ENCODE results near the gene CAST.
"Not testable (repeated sequence)": the region's sequence is repeated elsewhere in the genome, so short reads cannot be mapped to it uniquely, and the experiment has no call there.

Gene CAST

DNA sequence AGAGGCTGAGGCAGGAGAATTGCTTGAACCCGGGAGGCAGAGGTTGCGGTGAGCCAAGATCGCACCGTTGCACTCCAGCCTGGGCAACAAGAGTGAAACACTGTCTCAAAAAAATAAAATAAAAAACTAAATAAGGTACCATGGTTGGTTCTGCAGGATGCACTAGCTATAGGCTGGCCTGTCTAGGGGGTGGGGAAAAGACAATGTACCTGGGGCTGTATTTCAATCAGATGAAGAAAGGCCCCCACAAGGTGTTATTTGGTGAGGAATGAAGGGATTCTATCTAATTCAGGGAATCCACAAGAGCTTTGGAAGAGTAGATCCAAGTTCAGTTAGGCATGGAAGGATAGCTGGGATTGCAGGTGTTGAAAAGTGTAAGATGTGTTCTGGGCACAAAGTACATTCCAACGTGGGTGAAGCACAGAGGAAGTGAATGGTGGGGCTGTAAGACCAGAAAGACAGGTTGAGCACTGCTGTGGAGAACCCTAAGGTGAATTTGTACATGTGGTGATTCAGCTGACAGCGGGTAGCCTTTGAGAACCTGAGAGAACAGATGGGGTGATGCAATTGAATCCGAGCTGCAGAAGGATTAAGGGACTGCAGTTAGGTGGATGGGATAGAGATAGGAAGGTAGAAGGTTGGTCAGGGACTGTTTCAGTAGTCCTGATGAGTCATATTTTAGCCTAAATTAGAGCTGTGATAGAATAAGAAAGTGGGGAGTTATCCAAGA lies 71.8 kb downstream of the CAST start:
- DNase-seq (ENCODE audit: low read depth, low spot score): no peak
- H3K4me3 ChIP-seq (ENCODE audit: low read length): no peak overlapping the region

DNA sequence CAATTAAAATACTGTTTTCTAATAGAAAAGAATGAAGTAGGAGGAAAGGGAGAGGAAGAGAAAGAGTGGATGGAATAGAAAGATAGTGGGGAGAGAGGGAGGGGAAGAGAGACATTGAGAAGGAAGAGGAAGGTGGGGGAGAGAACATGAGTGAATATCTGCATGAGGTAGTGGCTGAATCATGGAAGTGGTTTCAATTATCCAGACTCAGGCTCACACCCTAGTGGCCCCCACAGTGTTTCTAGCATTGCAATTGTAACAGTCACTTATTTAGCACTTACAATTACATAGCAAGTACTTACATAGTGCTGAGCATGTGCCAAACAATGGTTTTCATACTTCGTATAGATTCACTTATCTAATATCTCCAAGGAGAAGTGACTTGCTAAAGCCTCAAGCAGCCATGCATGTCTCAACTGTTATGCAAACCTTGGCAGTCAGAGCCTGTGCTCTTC lies 72.7 kb downstream of the CAST start:
- H3K4me3 ChIP-seq (ENCODE audit: low read length): no peak overlapping the region
- no peak for DNase-seq (ENCODE audit: low read depth, low spot score)

DNA sequence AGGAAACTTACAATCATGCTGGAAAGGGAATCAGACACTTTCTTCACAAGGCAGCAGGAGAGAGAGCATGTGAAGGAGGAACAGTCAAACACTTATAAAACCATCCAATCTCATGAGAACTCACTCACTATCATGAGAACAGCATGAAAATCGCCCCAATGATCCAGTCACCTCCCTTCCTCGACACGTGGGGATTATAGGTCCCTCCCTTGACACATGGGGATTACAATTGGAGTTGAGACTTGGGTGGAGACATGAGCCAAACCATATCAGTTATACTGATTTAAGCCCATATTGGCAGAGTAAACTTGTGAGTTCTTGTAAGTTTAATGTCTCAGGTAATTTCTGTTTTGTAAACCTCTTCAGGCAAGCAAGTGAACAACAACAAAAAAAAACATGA lies 74.8 kb downstream of the CAST start:
- H3K4me3 ChIP-seq (ENCODE audit: low read length): no peak overlapping the region
- no peak for DNase-seq (ENCODE audit: low read depth, low spot score)

DNA sequence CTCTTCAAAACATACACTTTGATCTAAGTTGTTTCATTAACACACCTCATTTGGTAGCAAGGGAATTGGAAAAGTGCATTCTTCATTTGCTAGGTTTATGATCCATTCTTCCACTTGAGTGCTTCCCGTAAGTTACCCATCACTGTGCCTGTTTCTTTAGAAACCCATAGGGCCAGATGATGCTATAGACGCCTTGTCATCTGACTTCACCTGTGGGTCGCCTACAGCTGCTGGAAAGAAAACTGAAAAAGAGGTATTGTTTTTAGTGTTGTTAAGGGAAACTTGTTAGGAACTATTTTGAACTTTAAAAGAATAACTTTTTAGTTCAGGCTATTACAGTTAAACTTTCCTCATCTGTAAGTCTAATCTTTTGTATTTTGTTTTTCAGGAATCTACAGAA lies 78.9 kb downstream of the CAST start:
- no peak overlapping the region for H3K4me3 ChIP-seq (ENCODE audit: low read length)
- DNase-seq (ENCODE audit: low read depth, low spot score): no peak

DNA sequence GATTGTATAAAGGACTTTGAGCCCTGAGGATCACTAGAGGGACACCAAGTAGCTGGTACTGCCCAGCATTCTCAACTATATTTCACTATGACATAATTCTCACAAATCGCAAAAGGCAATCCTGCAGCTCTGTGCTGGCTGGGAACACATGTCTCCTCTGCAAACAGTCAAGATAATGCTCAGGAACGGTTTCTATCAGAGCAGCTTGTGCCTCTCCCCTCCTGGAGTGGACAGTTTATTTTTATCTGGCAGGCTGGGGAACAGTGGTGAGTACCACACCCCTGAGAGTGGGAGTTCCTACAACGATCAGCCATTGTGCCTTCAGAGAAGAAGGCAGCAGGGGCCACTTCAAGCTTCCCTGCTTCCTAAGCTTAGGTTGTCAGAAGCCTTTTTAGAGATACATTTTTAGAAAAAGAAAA lies 79.7 kb downstream of the CAST start:
- H3K4me3 ChIP-seq (ENCODE audit: low read length): no peak overlapping the region
- DNase-seq (ENCODE audit: low read depth, low spot score): no peak

DNA sequence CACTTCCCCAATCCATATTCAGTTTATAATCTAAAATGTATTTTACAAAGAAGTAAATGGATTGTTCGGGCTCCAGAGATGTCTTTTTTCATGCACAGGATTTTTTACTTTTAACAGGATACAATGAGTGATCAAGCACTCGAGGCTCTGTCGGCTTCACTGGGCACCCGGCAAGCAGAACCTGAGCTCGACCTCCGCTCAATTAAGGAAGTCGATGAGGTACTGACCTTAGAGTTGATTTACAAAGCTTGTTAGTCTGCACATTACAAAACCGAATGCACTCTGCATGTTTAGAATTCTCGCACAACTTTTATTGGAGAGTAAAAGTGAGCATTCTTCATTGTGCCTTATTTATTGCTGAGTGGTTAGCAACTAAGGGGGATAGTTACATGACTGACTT lies 80.4 kb downstream of the CAST start:
- no peak for DNase-seq (ENCODE audit: low read depth, low spot score)
- no peak overlapping the region for H3K4me3 ChIP-seq (ENCODE audit: low read length)

DNA sequence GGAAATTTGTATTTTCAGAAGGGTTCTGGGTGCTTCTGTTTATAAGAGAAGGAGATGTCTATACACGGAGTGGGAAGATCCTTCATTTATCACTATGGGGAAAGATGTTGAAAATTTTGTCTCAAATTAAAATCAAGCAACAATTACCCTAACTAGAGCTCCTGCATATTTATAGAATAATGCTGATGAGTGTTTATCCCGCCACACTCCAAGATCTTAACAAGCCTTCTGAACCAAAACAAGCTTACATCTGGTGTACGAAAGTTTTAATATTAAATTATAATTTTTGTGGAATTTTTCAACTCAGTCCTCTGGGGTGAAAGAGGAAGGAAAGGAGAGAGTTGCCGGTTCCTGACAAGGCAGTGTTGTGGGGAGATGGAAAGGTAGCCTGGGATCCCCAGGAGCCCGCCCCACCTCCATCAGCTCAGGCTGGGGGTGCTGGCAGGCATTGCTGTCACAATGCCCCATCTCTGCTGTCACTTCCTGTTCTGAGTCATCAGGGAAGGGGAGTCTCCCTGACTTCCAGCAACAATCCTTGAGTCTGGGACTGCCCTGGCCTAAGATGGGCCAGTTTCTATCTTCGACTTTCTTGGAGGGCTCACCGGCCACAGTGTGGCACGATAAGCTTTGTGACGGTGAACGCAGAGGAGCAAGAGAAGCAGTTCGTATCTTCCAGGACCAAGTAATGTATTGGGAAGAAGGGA lies 81.0 kb downstream of the CAST start:
- DNase-seq (ENCODE audit: low read depth, low spot score): no peak
- H3K4me3 ChIP-seq (ENCODE audit: low read length): no peak overlapping the region

DNA sequence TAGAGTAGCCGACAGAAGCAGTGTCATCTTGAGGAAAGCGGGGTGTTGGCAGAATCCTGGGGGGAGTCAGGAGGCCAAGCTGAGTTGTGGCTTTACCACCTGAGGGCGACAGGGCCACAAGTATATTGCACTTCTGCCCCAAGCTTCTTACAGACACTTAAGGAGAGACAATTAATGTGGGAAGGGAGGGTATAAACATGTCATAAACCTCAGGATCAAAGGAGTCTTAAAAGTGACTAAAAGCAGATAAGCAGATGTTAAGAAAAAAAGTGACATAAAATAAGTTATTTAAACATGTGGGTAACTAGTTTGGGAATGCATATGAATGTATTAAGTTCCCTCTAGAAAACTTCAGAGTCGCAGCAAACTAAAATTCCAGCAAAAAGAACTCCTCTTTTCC lies 81.6 kb downstream of the CAST start:
- DNase-seq (ENCODE audit: low read depth, low spot score): no peak
- no peak overlapping the region for H3K4me3 ChIP-seq (ENCODE audit: low read length)

DNA sequence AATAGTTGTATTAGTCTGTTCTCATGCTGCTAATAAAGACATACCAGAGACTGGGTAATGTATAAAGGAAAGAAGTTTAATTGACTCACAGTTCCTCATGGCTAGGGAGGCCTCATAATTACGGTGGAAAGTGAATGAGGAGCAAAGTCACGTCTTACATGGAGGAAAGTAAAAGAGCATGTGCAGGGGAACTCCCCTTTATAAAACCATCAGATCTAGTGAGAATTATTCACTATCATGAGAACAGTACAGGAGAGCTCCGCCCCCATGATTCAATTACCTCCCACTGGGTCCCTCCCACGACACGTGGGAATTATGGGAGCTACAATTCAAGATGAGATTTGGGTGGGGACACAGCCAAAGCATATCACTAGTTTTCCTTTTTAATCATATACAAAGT lies 82.0 kb downstream of the CAST start:
- not testable (repeated sequence) for H3K4me3 ChIP-seq (ENCODE audit: low read length); DNase-seq (ENCODE audit: low read depth, low spot score)

DNA sequence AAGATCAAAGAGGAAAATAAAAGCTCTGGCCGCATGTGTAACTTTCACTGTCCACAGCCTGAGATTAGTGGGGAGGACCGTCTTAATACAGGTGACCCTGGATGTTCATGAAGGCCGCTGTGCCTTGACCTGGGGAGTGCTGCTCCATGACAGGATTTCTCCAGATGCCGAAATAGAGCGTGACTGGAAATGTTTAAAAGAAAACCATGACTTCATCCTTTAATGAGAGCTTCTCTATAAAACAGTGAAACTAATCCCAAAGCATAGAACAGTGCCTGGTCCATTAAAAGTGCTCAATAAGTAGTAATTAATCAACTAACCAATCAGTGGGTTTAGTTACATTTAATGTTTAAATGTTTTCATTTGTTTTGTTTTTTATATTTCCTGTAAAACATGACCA lies 82.8 kb downstream of the CAST start:
- DNase-seq (ENCODE audit: low read depth, low spot score): no peak
- no peak overlapping the region for H3K4me3 ChIP-seq (ENCODE audit: low read length)

DNA sequence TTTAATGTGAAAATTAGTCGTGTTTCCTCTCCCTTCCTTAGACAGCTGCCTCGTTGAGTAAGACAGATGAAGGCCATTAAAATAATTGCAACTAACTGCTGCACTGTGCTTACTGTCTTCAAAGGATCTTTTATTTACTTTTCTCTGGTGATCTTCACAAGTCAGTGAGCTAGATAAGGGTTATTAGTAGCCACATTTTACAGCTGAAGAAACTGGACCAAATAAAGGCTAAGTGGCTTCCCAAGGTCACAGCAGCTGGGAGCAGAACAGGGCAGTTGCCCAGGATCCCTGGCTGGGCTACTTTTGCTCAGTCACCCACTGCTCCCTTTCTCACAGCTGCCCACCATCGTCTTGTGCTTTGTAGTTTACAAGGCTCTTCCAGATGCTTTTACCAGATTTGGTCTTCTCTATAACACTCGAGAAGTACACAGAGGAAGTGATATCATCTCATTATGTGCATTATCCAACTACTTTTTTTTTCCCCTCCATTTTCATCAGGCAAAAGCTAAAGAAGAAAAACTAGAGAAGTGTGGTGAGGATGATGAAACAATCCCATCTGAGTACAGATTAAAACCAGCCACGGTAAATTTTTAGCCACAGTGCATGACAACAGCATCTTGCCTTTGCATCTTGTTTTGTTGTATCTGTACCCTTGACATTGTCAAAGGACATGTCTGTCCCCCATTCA lies 83.8 kb downstream of the CAST start:
- peak; percentile 28 for DNase-seq (ENCODE audit: low read depth, low spot score)
- H3K4me3 ChIP-seq (ENCODE audit: low read length): no peak overlapping the region

DNA sequence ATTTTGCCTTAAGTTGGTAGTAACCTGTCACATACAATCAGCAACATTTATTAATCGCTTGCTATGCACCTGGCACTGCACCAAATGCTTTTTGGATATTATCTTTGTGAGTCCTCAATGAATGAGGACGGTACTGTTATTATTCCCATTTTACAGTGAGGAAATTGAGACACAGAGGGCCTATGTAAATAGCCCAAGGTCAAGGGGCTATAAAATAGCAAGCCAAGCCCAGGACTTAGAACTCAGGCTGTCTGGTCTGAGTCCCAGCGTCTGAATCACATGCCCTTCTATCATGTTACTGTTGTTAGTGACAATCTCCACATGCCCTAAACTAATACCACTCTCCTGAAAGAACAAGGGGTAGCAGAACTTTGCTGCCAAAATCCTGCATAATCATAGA lies 85.5 kb downstream of the CAST start:
- H3K4me3 ChIP-seq (ENCODE audit: low read length): no peak overlapping the region
- DNase-seq (ENCODE audit: low read depth, low spot score): no peak

DNA sequence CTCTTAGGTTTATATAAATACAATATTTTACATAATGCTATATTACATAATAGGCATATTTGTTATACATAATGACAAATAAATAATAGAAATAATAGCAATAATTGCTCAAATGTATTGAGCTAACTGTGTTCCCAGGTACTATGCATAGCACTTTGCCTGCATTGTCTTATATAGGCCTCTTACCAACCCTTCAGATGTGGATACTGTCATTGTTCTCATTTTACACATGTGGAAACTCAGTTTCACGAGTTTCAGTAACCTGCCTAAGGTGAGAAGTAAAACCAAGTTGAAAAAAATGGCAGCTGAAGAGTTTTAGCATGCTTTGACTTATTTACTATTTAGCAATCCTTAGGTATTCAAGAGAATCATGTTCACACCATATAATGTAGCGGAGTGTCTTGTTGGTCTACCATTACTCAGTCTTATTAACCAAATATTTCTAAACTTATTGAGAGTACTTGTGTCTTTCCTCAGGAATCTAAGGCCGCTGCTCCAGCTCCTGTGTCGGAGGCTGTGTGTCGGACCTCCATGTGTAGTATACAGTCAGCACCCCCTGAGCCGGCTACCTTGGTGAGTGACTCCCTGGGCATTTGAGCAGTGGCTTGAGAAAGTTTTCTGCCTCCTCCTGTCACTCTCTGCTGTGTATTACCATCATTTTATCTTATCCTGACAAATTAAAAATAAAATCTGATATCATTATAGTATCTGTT lies 88.1 kb downstream of the CAST start:
- no peak for DNase-seq (ENCODE audit: low read depth, low spot score)
- H3K4me3 ChIP-seq (ENCODE audit: low read length): no peak overlapping the region

DNA sequence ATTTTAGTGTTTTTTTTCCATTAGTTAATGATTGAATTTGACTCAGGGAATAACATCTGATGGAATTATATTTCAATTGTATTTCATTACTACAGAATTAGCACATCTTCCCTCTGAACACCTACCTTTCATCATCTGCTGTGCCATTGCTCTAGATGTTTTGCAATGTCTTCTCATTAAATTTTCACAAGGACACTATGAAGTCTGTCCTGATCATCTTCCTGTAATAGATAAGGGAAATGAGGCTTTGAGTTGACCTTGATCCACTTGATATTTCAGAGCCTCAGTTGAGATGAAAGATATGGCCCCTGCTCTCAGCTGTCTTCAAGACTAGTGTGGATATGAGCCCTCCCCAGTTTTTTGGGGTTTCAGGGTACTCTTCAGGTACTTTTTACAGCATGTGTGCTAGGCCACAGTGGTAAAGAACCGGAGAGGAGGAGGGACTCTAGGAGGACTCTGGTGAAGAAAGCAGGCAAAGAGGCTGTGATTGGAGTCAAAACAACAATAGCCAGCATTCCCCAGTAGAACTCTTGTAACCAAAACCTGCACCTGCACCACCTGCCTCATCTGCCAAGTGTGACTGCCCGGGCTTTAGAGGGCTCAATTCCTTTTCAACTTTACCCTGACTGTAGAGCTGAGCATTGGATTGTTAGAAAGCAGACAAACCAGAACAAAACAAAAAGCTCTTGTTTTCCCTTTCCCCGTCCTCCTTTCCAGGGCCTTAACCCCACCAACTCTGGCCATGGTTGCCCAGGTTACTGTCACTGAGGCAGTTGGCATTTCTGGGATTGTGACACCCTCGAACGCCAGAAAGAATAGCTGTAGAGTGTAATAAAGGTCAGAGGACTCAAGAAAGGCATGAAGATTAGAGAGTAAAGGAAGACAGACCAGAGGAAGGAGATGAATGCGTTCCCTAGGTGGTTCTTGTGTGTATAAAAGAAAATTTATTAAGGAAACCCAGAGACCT lies 89.3 kb downstream of the CAST start:
- H3K4me3 ChIP-seq (ENCODE audit: low read length): no peak overlapping the region

DNA sequence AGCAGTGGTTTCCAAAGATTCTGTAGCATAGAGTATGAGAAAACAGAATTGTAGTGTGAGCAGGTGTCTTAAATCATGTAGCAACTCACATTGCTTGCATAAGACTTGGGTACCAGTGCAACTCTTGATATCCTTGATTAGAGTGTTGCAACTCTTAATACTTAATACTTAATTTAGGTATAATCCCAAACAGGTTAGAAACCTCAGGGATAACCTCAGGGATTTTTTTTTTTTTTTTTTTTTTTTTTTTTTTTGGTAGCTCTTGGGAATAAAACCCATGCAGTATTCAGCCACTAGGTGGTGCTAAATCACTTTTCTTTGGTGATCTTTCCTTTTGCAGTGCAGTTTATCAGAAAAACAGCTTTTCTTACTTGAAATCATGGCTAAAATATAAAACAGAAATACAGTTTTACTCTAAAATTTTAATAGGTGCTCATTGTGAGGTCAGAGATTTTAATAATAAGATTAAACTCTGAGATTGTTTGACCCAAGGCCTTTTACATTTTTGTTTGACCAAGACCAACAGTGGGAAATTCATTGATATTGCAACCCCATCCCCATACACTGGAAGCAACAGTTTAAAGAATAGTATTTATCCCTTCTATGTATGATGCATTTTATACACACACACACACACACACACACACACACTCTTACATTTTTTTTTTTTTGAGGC lies 90.3 kb downstream of the CAST start:
- DNase-seq (ENCODE audit: low read depth, low spot score): peak; percentile 71

More for the DNA sequence above, 89.3 kb downstream of the CAST start:
- no peak for DNase-seq (ENCODE audit: low read depth, low spot score)

DNA sequence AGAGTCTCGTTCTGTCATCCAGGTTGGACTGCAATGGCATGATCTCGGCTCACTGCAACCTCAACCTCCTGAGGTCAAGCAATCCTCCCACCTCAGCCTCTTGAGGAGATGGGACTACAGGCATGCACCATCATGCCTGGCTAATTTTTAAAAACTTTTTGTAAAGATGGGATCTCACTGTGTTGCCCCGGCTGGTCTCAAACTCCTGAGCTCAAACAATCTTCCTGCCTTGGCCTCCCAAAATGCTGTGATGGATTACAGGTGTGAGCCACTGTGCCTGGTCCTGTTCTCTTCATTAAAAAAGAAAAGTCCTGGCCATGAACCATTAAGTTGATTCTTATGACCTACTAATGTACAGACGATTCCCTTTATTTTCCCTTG lies 90.8 kb downstream of the CAST start:
- DNase-seq (ENCODE audit: low read depth, low spot score): no peak
- no peak overlapping the region for H3K4me3 ChIP-seq (ENCODE audit: low read length)

More for the DNA sequence above, 90.3 kb downstream of the CAST start:
- H3K4me3 ChIP-seq (ENCODE audit: low read length): no peak overlapping the region

DNA sequence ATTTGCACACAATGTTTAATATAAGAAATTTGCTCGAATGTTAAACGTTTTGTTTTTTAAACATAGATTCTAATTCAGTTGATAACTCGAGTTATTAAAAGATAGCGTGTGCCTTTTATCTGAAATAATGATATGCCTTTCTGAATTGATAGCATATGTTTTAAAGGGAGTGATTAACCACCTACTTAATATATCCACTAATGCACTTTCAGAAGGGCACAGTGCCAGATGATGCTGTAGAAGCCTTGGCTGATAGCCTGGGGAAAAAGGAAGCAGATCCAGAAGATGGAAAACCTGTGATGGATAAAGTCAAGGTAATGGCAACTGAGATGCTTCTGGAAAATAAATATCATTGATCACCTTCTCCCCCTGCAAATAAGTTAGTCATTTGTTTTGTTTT lies 91.7 kb downstream of the CAST start:
- no peak for DNase-seq (ENCODE audit: low read depth, low spot score)
- no peak overlapping the region for H3K4me3 ChIP-seq (ENCODE audit: low read length)

DNA sequence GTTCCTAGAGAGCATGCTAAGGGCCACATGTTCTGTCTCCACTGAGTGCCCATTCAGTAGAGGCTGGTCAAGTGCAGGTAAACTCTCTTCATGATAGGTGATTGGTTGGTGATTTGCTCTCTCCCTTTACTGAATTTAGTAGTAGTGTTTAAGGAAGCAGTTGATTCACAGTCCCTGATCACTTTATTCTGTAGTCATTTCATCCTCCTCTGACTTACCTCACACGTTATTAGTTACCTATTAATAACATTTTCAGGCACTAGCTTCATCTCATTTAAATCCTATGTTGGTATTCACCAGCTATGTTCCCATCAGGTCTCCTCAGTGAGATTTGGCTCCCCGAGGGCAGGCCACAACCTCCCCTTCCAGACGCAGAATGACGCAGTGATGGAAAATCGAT lies 93.7 kb downstream of the CAST start:
- no peak overlapping the region for H3K4me3 ChIP-seq (ENCODE audit: low read length)
- no peak for DNase-seq (ENCODE audit: low read depth, low spot score)

Data from Jurkat, Clone E6-1 (cell line).